DND-41 (cell line): Measurements from ENCODE around the gene NPPB.

Experiments used
- ATAC-seq: fragments of 200-7000 bp; cut with Tn5 transposase; 3 replicates; pipeline ENCODE4 v1.9.1; 2021; ENCODE audit warnings: low read depth; ENCODE audit not compliant: insufficient read depth
- DNase-seq: peaks from one replicate; pipeline ENCODE4 v3.0.0-alpha.2; 2020
- H2AFZ ChIP-seq: 2 replicates; pipeline ENCODE4 v1.6.0; 2012; ENCODE audit warnings: low read depth, low read length
- H3K27ac ChIP-seq: 2 replicates; pipeline ENCODE4 v1.5.1; 2012; ENCODE audit warnings: low read length, inconsistent platforms
- H3K27me3 ChIP-seq: fragments of 200-600 bp; sonication (generic); 2 replicates; pipeline ENCODE4 v1.6.0; 2012; ENCODE audit warnings: low read length, mild to moderate bottlenecking, inconsistent platforms; ENCODE audit not compliant: insufficient read depth, poor library complexity
- H3K36me3 ChIP-seq: 2 replicates; pipeline ENCODE4 v1.5.1; 2012; ENCODE audit warnings: low read length, inconsistent platforms; ENCODE audit not compliant: insufficient read depth
- H3K4me1 ChIP-seq: 2 replicates; pipeline ENCODE4 v1.5.1; 2012; ENCODE audit warnings: mild to moderate bottlenecking, low read length; ENCODE audit not compliant: insufficient read depth
- H3K4me2 ChIP-seq: 2 replicates; pipeline ENCODE4 v1.6.0; 2012; ENCODE audit warnings: mild to moderate bottlenecking, moderate library complexity, low read length, inconsistent platforms; ENCODE audit not compliant: insufficient read depth
- H3K4me3 ChIP-seq, 2 experiments: fragments of 200-600 bp in 1 of 2; shearing (Covaris generic) in 1 of 2; 2 replicates each; pipeline ENCODE4 v1.5.1; 2012 to 2016; ENCODE audit warnings: inconsistent platforms in 2 of 2, low read length in 2 of 2, mild to moderate bottlenecking in 2 of 2, low read depth in 1 of 2, moderate library complexity in 1 of 2
- H3K79me2 ChIP-seq: 2 replicates; pipeline ENCODE4 v1.6.0; 2012; ENCODE audit warnings: low read length, inconsistent platforms; ENCODE audit not compliant: insufficient read depth
- H3K9ac ChIP-seq: 2 replicates; pipeline ENCODE4 v1.6.0; 2012; ENCODE audit warnings: low read depth, mild to moderate bottlenecking, inconsistent platforms, low read length, moderate library complexity
- H3K9me3 ChIP-seq: 2 replicates; pipeline ENCODE4 v1.5.1; 2012; ENCODE audit warnings: low read length, moderate library complexity, mild to moderate bottlenecking, inconsistent platforms; ENCODE audit not compliant: insufficient read depth, severe bottlenecking
- H4K20me1 ChIP-seq: 2 replicates; pipeline ENCODE4 v1.6.0; 2012; ENCODE audit warnings: low read length; ENCODE audit not compliant: insufficient read depth
- EZH2 ChIP-seq: IDR thresholded peaks from 3 replicates; pipeline ENCODE4 v1.6.1; 2012; ENCODE audit warnings: borderline replicate concordance, low read depth, mild to moderate bottlenecking, moderate library complexity, low read length, inconsistent platforms; ENCODE audit not compliant: severe bottlenecking
- TF ChIP-seq, protein P1 (sequence below): IDR thresholded peaks from 2 replicates; pipeline ENCODE4 v1.5.1; 2012; ENCODE audit warnings: borderline replicate concordance, low read length, moderate library complexity, mild to moderate bottlenecking; ENCODE audit not compliant: poor library complexity, severe bottlenecking; ENCODE audit errors: extremely low read depth

Gene NPPB

DNA sequence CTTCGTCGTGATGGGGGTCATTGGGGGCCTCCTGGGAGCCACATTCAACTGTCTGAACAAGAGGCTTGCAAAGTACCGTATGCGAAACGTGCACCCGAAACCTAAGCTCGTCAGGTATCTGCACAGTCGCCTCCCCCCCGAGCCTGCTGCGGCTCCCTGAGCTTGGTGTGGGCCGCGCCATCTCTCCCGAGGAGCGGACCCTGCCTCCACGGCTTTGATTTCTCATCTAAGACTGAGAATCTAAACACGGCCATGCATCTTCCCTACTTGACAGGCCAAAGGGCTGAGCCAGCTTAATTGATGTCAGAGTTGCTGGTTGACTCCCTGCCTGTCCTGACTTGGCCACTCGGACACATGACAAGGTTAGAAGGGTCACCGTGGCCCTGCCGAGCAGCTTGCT, 30.2 kb downstream of the NPPB start:
- DNase-seq, result no peak
- no peak overlapping the region for H3K4me2 ChIP-seq
- TF ChIP-seq, protein P1, sequence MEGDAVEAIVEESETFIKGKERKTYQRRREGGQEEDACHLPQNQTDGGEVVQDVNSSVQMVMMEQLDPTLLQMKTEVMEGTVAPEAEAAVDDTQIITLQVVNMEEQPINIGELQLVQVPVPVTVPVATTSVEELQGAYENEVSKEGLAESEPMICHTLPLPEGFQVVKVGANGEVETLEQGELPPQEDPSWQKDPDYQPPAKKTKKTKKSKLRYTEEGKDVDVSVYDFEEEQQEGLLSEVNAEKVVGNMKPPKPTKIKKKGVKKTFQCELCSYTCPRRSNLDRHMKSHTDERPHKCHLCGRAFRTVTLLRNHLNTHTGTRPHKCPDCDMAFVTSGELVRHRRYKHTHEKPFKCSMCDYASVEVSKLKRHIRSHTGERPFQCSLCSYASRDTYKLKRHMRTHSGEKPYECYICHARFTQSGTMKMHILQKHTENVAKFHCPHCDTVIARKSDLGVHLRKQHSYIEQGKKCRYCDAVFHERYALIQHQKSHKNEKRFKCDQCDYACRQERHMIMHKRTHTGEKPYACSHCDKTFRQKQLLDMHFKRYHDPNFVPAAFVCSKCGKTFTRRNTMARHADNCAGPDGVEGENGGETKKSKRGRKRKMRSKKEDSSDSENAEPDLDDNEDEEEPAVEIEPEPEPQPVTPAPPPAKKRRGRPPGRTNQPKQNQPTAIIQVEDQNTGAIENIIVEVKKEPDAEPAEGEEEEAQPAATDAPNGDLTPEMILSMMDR, result no peak
- no peak for TF ChIP-seq EZH2

DNA sequence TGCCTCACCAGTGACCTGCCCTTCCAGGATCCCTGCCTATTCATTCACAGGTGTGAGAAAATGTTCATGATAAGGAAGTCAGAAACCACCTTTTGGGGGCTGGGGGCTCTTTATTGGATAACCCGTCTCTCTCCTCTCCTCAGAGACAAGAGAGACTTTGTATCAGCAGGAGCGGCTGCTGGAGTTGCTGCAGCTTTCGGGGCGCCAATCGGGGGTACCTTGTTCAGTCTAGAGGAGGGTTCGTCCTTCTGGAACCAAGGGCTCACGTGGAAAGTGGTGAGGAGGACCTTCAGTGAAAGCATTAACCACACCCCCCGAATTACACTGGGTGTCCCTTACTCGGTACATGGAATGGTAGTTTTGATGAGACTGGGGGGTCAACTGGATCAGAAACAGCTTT, 31.8 kb downstream of the NPPB start:
- Histone ChIP-seq H3K4me2 (no peak overlapping the region), H3K4me3 (no peak overlapping the region), H3K27me3 (no peaks in the 10 kb centered on the region), H3K4me1 (no peaks in the 10 kb centered on the region), H3K9me3 (no peaks in the 10 kb centered on the region), H3K27ac (no peak overlapping the region), H3K36me3 (peaks cover 94% of the 10 kb centered on the region), H2AFZ (no peak overlapping the region), H4K20me1 (no peaks in the 10 kb centered on the region), H3K79me2 (no peaks in the 10 kb centered on the region), H3K9ac (no peak overlapping the region)
- DNase-seq (no peak), ATAC-seq (no peak)
- no peak for TF ChIP-seq EZH2
- TF ChIP-seq, protein P1, result no peak

More for the DNA sequence above, 30.2 kb downstream of the NPPB start:
- H4K20me1 ChIP-seq, result peaks cover 3% of the 10 kb centered on the region; the same call in 1 of the 2 replicates
- no peak overlapping the region for H2AFZ ChIP-seq
- H3K9ac ChIP-seq, result no peak overlapping the region
- H3K79me2 ChIP-seq, result no peaks in the 10 kb centered on the region
- ATAC-seq, result no peak
- no peaks in the 10 kb centered on the region for H3K27me3 ChIP-seq
- no peak overlapping the region for H3K27ac ChIP-seq
- H3K4me1 ChIP-seq, result no peaks in the 10 kb centered on the region
- H3K9me3 ChIP-seq, result no peaks in the 10 kb centered on the region
- peaks cover 95% of the 10 kb centered on the region for H3K36me3 ChIP-seq
- no peak overlapping the region for H3K4me3 ChIP-seq

DNA sequence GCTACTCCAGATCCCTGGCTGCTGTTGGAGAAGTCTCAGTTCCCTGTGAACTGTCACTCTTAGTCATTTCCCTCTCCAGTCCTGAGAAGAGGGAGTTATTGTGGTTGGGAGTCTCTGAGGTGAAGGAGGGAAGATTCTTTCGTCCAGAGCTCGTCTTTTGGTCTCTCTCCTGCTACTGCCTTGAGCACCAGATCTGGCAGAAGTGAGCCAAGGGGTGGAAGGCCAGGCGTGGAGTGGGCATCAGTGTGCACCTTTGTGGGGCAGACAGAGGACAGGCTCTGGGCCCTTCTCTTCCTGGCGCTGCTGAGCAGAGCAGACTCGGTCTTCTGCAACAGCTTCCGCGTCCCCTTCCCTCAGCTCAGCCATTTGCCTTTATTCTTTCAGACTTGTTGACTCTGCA, 33.6 kb downstream of the NPPB start:
- no peak overlapping the region for H3K4me3 ChIP-seq
- no peak overlapping the region for H3K27ac ChIP-seq
- no peak overlapping the region for H3K9ac ChIP-seq
- H3K9me3 ChIP-seq, result no peaks in the 10 kb centered on the region
- no peak for TF ChIP-seq EZH2
- H4K20me1 ChIP-seq, result no peaks in the 10 kb centered on the region
- ATAC-seq, result no peak
- no peak for DNase-seq
- H3K4me2 ChIP-seq, result no peak overlapping the region
- H3K36me3 ChIP-seq, result peaks cover 94% of the 10 kb centered on the region
- H3K27me3 ChIP-seq, result no peaks in the 10 kb centered on the region
- no peaks in the 10 kb centered on the region for H3K4me1 ChIP-seq
- no peak overlapping the region for H2AFZ ChIP-seq
- H3K79me2 ChIP-seq, result no peaks in the 10 kb centered on the region

DNA sequence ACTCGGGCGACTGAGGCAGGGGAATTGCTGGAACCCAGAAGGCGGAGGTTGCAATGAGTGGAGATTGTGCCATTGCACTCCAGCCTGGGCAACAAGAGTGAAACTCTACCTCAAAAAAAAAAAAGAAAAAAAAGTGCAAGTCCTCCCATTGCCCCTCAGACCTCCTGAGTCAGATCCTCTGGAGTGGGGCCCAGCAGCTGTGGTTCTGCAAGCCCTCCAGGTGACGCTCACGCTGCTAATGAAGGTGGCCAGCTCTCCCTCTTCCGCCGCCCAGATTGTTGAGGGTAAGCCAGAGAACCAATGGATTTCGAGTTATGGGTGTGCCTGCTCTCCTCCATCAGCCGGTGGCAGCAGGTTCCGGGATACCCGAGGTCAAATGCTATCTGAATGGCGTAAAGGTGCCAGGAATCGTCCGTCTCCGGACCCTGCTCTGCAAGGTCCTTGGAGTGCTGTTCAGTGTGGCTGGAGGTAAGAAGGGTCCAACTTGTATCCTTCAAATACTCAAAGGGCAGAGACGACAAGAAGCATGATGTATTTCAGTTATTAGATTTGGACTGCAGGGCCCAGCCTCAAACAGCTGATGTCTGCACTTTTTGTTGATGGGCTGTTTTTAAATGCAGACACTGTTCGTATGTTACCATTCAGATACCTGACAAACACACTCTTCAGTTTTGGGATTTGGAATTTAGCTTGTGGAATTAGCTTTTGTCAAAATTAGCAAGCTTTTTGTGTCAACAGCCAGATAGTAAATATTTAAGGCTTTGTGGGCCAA, 35.2 kb downstream of the NPPB start:
- no peak for ATAC-seq
- no peaks in the 10 kb centered on the region for H3K79me2 ChIP-seq
- H2AFZ ChIP-seq, result no peak overlapping the region
- H3K9ac ChIP-seq, result no peak overlapping the region
- no peaks in the 10 kb centered on the region for H3K9me3 ChIP-seq
- no peaks in the 10 kb centered on the region for H4K20me1 ChIP-seq
- DNase-seq, result no peak
- H3K4me2 ChIP-seq, result no peak overlapping the region
- no peak overlapping the region for H3K27ac ChIP-seq
- peaks cover 93% of the 10 kb centered on the region for H3K36me3 ChIP-seq
- H3K4me3 ChIP-seq, result no peak overlapping the region
- no peaks in the 10 kb centered on the region for H3K27me3 ChIP-seq
- no peaks in the 10 kb centered on the region for H3K4me1 ChIP-seq
- TF ChIP-seq EZH2, result no peak
- TF ChIP-seq, protein P1, result no peak
